SK-N-MC (cell line): ENCODE measurements around the gene HS2ST1.

ENCODE experiments used
- EZH2 ChIP-seq: fragments of 200-600 bp; sonication (generic); IDR thresholded peaks from one replicate; pipeline ENCODE4 v1.6.1; 2017; ENCODE audit warnings: antibody characterized with exemption
- FOXP2 ChIP-seq: optimal IDR thresholded peaks from 2 replicates; pipeline ENCODE3; 2011; ENCODE audit warnings: mild to moderate bottlenecking, moderate library complexity; ENCODE audit not compliant: insufficient read depth; ENCODE audit errors: extremely low read length, control extremely low read depth
- POLR2AphosphoS5 ChIP-seq: IDR thresholded peaks from 2 replicates; pipeline ENCODE4 v1.6.1; 2012; ENCODE audit warnings: mild to moderate bottlenecking, low read depth, low read length, borderline replicate concordance

GRCh38 chr1:86994061-86994460 is 79.6 kb downstream of the HS2ST1 start:
- TF ChIP-seq EZH2 = no peak
- no peak for TF ChIP-seq POLR2AphosphoS5
- TF ChIP-seq FOXP2 = no peak
